Measurements from ENCODE around the gene TPRKB. TPM values are rescaled to one million over a fixed set of nuclear protein-coding genes. Genes with fewer than 3 reads are reported as not detected.
"Not testable (repeated sequence)": the region's sequence is repeated elsewhere in the genome, so short reads cannot be mapped to it uniquely, and the experiment has no call there.

TPRKB gene
- total and polyA plus RNA-seq, 2 donors (not counting 1 experiment from before 2014, with no cell fraction given): 24.3 to 31.2 TPM

DNA sequence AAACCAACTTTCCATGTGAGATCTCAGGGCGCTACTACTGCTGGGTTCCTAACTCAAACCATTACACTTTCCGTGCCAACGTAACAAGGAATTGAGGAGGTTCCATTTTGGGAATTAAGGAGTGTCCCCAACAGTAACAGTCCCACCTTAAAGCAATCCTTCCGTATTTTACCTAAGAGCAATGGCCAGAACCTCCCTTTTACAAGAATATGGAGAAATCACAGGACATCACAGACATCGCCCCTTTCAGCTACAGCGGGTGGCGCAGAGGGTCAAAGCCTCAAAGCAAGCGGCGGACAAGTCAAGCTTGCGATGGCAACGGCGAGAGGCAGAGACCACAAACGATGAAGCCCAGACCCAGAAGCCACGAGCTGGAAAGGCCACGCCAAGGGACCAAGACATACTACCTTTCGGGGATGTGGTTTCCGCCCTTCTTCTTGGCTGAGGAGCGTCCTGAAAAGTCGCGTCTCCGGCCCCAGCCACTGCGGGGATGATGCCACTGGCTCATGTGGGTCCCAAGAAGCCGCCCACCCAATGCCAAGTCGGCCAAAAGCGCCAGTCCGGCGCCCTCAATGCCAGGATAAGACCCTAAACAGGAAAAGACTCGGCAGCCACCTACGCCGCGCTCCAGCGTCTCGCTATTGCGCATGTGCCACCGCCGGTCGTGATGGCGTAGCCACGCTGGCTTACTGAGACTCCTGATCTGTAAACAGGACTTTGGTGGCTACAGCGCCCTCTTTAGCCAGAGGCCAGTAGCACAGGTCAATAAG lies 42.5 kb upstream of the TPRKB start, which contains the start of gene DUSP11:
TSS of gene DUSP11 (minus strand) at position 637 of the 770 bp plus-strand sequence. CDS start at position 508, 129 bp downstream.
- H2AFZ ChIP-seq (ENCODE audit: insufficient read depth, low read depth, low read length, poor library complexity, severe bottlenecking): peak within 1 kb of the TSS; percentile 89
- WGBS (ENCODE audit: insufficient coverage): under 1% methylated on average over 39 of the region's 40 CpGs
- TF ChIP-seq CTCF (IDR thresholded peaks at IDR 0.05): peak; percentile 95
- TF ChIP-seq EZH2 (IDR thresholded peaks at IDR 0.05; ENCODE audit: borderline replicate concordance, insufficient read depth, low read depth, low read length, poor library complexity, severe bottlenecking): no peak
- no peaks in the 10 kb centered on the region for H3K27me3 ChIP-seq (replicated peaks in 1 of 4; ENCODE audit: control extremely low read depth in 1 of 4, control insufficient read depth in 3 of 4, insufficient read depth in 4 of 4, low read length in 3 of 4)
- ATAC-seq (ENCODE audit: low read depth): peak; percentile 100
- peak within 1 kb of the TSS; percentile 64 to 95 (median 91) for H3K4me3 ChIP-seq (ENCODE audit: control extremely low read depth in 1 of 5, extremely low read depth in 1 of 5, insufficient read depth in 1 of 5, low read depth in 2 of 5, low read length in 4 of 5)
- DNase-seq: peak; percentile 98
- peak within 1 kb of the TSS; percentile 80 for H3K4me2 ChIP-seq (replicated peaks; ENCODE audit: low read depth, low read length, poor library complexity, severe bottlenecking)
- H3K79me2 ChIP-seq (ENCODE audit: control insufficient read depth, insufficient read depth, low read length): peaks cover 44% of the 10 kb centered on the region
- ChIA-PET CTCF (interaction anchor here (1.0 kb wide), 1 partner anchor 49 kb away, joined by 3 read pairs; the partner anchor contains the start of gene STAMBP), POLR2A (interaction anchor here (0.6 to 0.9 kb wide), 2 partner anchors 399 to 419 kb away, joined by 3 read pairs; partner anchors contain the start of genes MOB1A and MTHFD2)
- Mint-ChIP-seq H3K4me3 (peak within 1 kb of the TSS; percentile 100), H3K27me3 (peaks cover 10% of the 10 kb centered on the region), H3K4me1 (peaks cover 22% of the 10 kb centered on the region), H3K27ac (peak within 1 kb of the TSS; percentile 99), H3K9me3 (ENCODE audit: insufficient read depth) (no peaks in the 10 kb centered on the region)
- H3K27ac ChIP-seq (ENCODE audit: low read length in 2 of 2): peak within 1 kb of the TSS; percentile 72 to 94
- H3K36me3 ChIP-seq (replicated peaks in 1 of 2; ENCODE audit: control extremely low read depth in 1 of 2, control insufficient read depth in 1 of 2, extremely low read depth in 1 of 2, insufficient read depth in 2 of 2, low read length in 1 of 2): peaks cover 6 to 24% of the 10 kb centered on the region in 2 experiments
- H4K20me1 ChIP-seq (ENCODE audit: control insufficient read depth, insufficient read depth, low read length, poor library complexity, severe bottlenecking): no peaks in the 10 kb centered on the region
- no peaks in the 10 kb centered on the region for H3K9me3 ChIP-seq (ENCODE audit: control extremely low read depth in 1 of 3, control insufficient read depth in 2 of 3, insufficient read depth in 1 of 3, low read length in 2 of 3)
- peak within 1 kb of the TSS; percentile 86 for H3K9ac ChIP-seq (ENCODE audit: low read length)
- intact Hi-C loops (cut with micrococcal nuclease): loop anchor here (1.0 kb wide), 2 partner anchors 42 to 49 kb away; partner anchors contain the start of genes STAMBP and TPRKB
- peaks cover 11 to 18% of the 10 kb centered on the region in 2 donors for H3K4me1 ChIP-seq (ENCODE audit: control insufficient read depth in 2 of 2, insufficient read depth in 2 of 2, low read length in 2 of 2)

GRCh38 chr2:73778867-73779466 lies 41.8 kb upstream of the TPRKB start:
- Histone ChIP-seq H3K36me3 (replicated peaks in 1 of 2; ENCODE audit: control extremely low read depth in 1 of 2, control insufficient read depth in 1 of 2, extremely low read depth in 1 of 2, insufficient read depth in 2 of 2, low read length in 1 of 2) (peaks cover 8 to 30% of the 10 kb centered on the region in 2 experiments), H3K4me3 (ENCODE audit: control extremely low read depth in 1 of 5, extremely low read depth in 1 of 5, insufficient read depth in 1 of 5, low read depth in 2 of 5, low read length in 4 of 5) (peak overlapping the region; percentile 64 to 95 (median 91)), H3K4me1 (ENCODE audit: control insufficient read depth in 2 of 2, insufficient read depth in 2 of 2, low read length in 2 of 2) (peaks cover 11 to 18% of the 10 kb centered on the region in 2 donors), H3K27ac (ENCODE audit: low read length in 2 of 2) (peak overlapping the region in 1 of 2 donors; percentile 94), H3K4me2 (replicated peaks; ENCODE audit: low read depth, low read length, poor library complexity, severe bottlenecking) (peak overlapping the region; percentile 80), H2AFZ (ENCODE audit: insufficient read depth, low read depth, low read length, poor library complexity, severe bottlenecking) (peak overlapping the region; percentile 89), H3K79me2 (ENCODE audit: control insufficient read depth, insufficient read depth, low read length) (peaks cover 49% of the 10 kb centered on the region), H3K9ac (ENCODE audit: low read length) (peak overlapping the region; percentile 86)
- peaks cover 26% of the 10 kb centered on the region for H3K4me1 Mint-ChIP-seq
- H3K27me3 ChIP-seq (replicated peaks in 1 of 4; ENCODE audit: control extremely low read depth in 1 of 4, control insufficient read depth in 3 of 4, insufficient read depth in 4 of 4, low read length in 3 of 4); DNase-seq; H4K20me1 ChIP-seq (ENCODE audit: control insufficient read depth, insufficient read depth, low read length, poor library complexity, severe bottlenecking); ATAC-seq (ENCODE audit: low read depth); H3K9me3 ChIP-seq (ENCODE audit: control extremely low read depth in 1 of 3, control insufficient read depth in 2 of 3, insufficient read depth in 1 of 3, low read length in 2 of 3); intact Hi-C loops (cut with micrococcal nuclease); H3K27me3 Mint-ChIP-seq; H3K9me3 Mint-ChIP-seq (ENCODE audit: insufficient read depth): not testable (repeated sequence)
- peak overlapping the region; percentile 99 for H3K27ac Mint-ChIP-seq
- ChIA-PET CTCF (interaction anchor here (1.0 kb wide), 1 partner anchor 50 kb away, joined by 3 read pairs; the partner anchor contains the start of gene STAMBP), POLR2A (interaction anchor here (0.6 to 0.9 kb wide), 2 partner anchors 399 to 420 kb away, joined by 3 read pairs; partner anchors contain the start of genes MOB1A and MTHFD2)
- H3K4me3 Mint-ChIP-seq: peak overlapping the region; percentile 100
- 92% methylated on average over 11 of the region's 18 CpGs for WGBS (ENCODE audit: insufficient coverage)
